ENCODE data around the gene SRPK2.
A peak's percentile ranks its signal among the peaks of the same experiment; 100 is the strongest.
"Not testable (repeated sequence)": the region's sequence is repeated elsewhere in the genome, so short reads cannot be mapped to it uniquely, and the experiment has no call there.

Gene SRPK2

DNA sequence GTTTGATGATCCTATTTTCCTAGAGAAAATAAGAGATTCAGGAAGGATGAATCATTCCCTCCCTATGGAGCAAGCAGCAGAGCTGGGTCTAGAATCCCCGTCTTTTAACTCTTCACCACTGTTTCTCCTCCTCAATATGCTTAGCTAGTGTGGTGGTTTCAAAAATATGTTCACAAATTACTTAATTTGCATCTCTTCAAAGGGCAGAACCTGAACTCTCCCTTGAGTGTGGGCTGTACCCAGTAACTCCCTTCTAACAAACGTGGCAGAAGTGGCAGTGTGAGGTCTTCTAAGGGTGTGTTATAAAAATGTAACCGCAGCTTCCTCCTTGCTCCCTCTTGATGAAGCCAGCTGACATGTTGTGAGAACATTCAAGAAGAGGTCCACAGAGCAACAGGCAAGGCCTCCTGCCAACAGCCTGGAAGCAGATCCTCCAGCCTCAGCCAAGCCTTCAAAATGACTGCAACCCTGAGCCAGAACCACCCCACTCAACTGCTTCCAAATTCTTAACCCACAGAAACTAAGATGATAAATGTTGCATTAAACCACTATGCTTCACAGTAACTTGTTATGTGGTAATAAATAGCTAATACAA lies 36.6 kb downstream of the SRPK2 start:
- H3K9me3 ChIP-seq (ENCODE audit: control insufficient read depth in 1 of 2, low read length in 2 of 2), result no peaks in the 10 kb centered on the region
- H3K27ac ChIP-seq (ENCODE audit: low read length), result peak overlapping the region; percentile 45
- no peak overlapping the region for H3K4me3 ChIP-seq (ENCODE audit: low read depth in 1 of 2, low read length in 2 of 2)
- peaks cover 21 to 23% of the 10 kb centered on the region in 2 donors for H3K4me1 ChIP-seq (ENCODE audit: control insufficient read depth in 1 of 2, insufficient read depth in 2 of 2, low read length in 2 of 2)
- H3K36me3 ChIP-seq (ENCODE audit: control insufficient read depth in 1 of 2, insufficient read depth in 2 of 2, low read length in 2 of 2), result no peaks in the 10 kb centered on the region
- H3K27me3 ChIP-seq (ENCODE audit: low read depth, low read length), result no peaks in the 10 kb centered on the region

DNA sequence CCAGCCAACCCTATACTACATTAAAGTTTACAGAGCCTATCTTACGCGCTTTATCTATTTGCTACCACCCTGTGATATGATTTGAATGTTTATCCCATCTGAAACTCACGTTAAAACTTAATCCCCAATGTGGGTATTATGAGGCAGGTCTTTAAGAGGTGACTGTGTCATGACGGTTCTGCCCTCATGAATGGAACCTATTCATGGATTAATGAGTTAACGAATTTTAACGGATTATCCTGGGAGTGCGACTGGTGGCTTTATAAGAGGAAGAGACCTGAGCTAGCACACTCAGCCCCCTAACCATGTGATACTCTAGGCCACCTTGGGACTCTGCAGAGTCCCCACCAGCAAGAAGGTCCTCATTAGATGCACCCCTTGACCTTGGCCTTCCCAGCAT lies 37.8 kb downstream of the SRPK2 start:
- no peak overlapping the region for H3K27ac ChIP-seq (ENCODE audit: low read length)
- H3K27me3 ChIP-seq (ENCODE audit: low read depth, low read length), result no peaks in the 10 kb centered on the region
- H3K9me3 ChIP-seq (ENCODE audit: control insufficient read depth in 1 of 2, low read length in 2 of 2), result no peaks in the 10 kb centered on the region
- no peak overlapping the region for H3K4me3 ChIP-seq (ENCODE audit: low read depth in 1 of 2, low read length in 2 of 2)
- H3K36me3 ChIP-seq (ENCODE audit: control insufficient read depth in 1 of 2, insufficient read depth in 2 of 2, low read length in 2 of 2), result no peaks in the 10 kb centered on the region
- peaks cover 21 to 30% of the 10 kb centered on the region in 2 donors for H3K4me1 ChIP-seq (ENCODE audit: control insufficient read depth in 1 of 2, insufficient read depth in 2 of 2, low read length in 2 of 2)

DNA sequence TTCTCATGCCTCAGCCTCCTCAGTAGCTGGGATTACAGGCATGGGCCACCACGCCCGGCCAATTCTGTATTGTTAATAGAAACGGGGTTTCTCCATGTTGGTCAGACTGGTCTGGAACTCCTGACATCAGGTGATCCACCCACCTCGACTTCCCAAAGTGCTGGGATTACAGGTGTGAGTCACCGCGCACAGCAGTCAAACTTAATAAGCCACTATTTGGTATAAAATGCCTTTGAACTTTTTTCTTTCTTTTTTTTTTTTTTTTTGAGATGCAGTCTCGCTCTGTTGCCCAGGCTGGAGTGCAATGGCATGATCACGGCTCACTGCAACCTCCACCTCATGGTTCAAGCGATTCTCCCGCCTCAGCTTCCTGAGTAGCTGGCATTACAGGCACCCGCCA lies 40.5 kb downstream of the SRPK2 start:
- not testable (repeated sequence) for H3K27me3 ChIP-seq (ENCODE audit: low read depth, low read length); H3K9me3 ChIP-seq (ENCODE audit: control insufficient read depth in 1 of 2, low read length in 2 of 2); H3K4me3 ChIP-seq (ENCODE audit: low read depth in 1 of 2, low read length in 2 of 2); H3K27ac ChIP-seq (ENCODE audit: low read length); H3K36me3 ChIP-seq (ENCODE audit: control insufficient read depth in 1 of 2, insufficient read depth in 2 of 2, low read length in 2 of 2)
- peaks cover 7 to 19% of the 10 kb centered on the region in 2 donors for H3K4me1 ChIP-seq (ENCODE audit: control insufficient read depth in 1 of 2, insufficient read depth in 2 of 2, low read length in 2 of 2)

DNA sequence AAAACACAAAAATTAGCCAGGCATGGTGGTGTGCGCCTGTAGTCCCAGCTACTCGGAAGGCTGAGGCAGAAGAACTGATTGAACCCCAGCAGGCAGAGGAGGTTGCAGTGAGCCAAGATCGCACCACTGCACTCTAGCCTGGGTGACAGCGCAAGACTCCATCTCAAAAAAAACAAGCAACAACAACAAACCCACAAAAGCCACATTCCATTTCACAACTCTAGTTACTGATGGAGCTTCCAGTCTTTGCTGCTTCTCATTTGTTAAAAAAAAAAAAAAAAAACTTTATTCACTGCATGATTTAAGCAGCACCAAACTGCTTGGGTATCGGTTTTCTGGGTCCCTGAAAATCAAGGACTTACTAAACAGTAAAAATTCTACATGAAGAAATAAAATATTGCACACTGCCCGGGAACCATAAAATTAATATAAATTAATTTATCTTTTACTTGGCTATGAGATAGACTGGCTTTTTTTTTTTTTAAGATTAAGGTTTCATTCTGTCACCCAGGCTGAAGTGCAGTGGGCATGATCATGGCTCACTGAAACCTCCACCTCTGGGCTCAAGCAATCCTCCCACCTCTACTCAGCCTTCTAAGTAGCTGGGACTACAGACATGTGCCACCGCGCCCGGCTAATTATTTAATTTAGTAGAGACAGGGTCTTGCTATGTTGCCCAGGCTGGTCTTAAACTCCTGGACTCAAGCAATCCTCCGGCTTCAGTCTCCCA lies 42.0 kb downstream of the SRPK2 start:
- H3K4me3 ChIP-seq (ENCODE audit: low read depth in 1 of 2, low read length in 2 of 2), result no peak overlapping the region
- no peaks in the 10 kb centered on the region for H3K9me3 ChIP-seq (ENCODE audit: control insufficient read depth in 1 of 2, low read length in 2 of 2)
- H3K27ac ChIP-seq (ENCODE audit: low read length), result no peak overlapping the region
- H3K36me3 ChIP-seq (ENCODE audit: control insufficient read depth in 1 of 2, insufficient read depth in 2 of 2, low read length in 2 of 2), result no peaks in the 10 kb centered on the region
- H3K27me3 ChIP-seq (ENCODE audit: low read depth, low read length), result no peaks in the 10 kb centered on the region
- peaks cover 0 to 12% of the 10 kb centered on the region in 2 donors for H3K4me1 ChIP-seq (ENCODE audit: control insufficient read depth in 1 of 2, insufficient read depth in 2 of 2, low read length in 2 of 2)

- Histone ChIP-seq H3K9me3 (ENCODE audit: control insufficient read depth in 1 of 2, low read length in 2 of 2) (no peaks in the 10 kb centered on the region), H3K4me1 (ENCODE audit: control insufficient read depth in 1 of 2, insufficient read depth in 2 of 2, low read length in 2 of 2) (peaks cover 0 to 7% of the 10 kb centered on the region in 2 donors), H3K27me3 (ENCODE audit: low read depth, low read length) (no peaks in the 10 kb centered on the region), H3K4me3 (ENCODE audit: low read depth in 1 of 2, low read length in 2 of 2) (no peak overlapping the region), H3K36me3 (ENCODE audit: control insufficient read depth in 1 of 2, insufficient read depth in 2 of 2, low read length in 2 of 2) (no peaks in the 10 kb centered on the region), H3K27ac (ENCODE audit: low read length) (no peak overlapping the region)
Observed at GRCh38 chr7:105346138-105346537, 42.6 kb downstream of the SRPK2 start.

DNA sequence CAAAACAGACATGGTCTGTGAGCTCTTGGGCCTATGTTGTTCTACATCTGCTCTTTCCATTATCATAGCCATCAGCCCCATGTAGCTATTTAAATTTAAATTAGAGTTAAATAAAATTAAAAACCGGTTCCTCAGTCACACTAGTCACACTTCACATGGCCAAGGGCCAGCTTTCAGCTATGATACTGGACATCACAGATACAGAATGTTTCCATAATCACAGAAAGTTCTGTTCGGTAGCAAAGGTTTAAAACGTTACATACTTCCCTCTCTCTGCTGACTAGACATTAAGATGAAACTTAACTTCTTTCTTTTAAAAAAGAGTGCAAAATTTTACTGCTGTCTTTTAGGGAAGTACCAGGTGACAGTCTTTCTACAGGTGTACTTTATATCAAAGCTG lies 43.0 kb downstream of the SRPK2 start:
- no peaks in the 10 kb centered on the region for H3K9me3 ChIP-seq (ENCODE audit: control insufficient read depth in 1 of 2, low read length in 2 of 2)

DNA sequence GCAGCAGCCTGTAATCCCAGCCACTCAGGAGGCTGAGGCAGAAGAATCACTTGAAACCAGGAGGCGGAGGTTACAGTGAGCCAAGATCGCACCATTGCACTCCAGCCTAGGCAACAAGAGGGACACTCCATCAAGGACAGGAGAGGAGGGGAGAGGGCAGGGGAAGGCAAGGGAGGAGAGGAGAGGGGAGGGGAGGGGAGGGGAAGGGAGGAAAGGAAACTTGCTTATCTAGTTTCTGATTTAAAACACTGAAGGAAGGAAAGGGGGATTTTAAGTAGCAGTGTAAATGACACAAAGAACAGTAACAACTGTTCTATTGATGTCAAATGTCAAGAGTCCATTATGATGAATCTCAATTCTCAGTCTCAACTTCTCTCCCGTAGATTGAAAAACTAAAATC lies 43.7 kb downstream of the SRPK2 start:
- Histone ChIP-seq H3K4me1 (ENCODE audit: control insufficient read depth in 1 of 2, insufficient read depth in 2 of 2, low read length in 2 of 2) (peaks cover 0 to 7% of the 10 kb centered on the region in 2 donors), H3K27me3 (ENCODE audit: low read depth, low read length) (no peaks in the 10 kb centered on the region), H3K4me3 (ENCODE audit: low read depth in 1 of 2, low read length in 2 of 2) (no peak overlapping the region), H3K36me3 (ENCODE audit: control insufficient read depth in 1 of 2, insufficient read depth in 2 of 2, low read length in 2 of 2) (no peaks in the 10 kb centered on the region), H3K9me3 (ENCODE audit: control insufficient read depth in 1 of 2, low read length in 2 of 2) (no peaks in the 10 kb centered on the region), H3K27ac (ENCODE audit: low read length) (no peak overlapping the region)

More for the DNA sequence above, 43.0 kb downstream of the SRPK2 start:
- no peaks in the 10 kb centered on the region for H3K36me3 ChIP-seq (ENCODE audit: control insufficient read depth in 1 of 2, insufficient read depth in 2 of 2, low read length in 2 of 2)
- H3K27ac ChIP-seq (ENCODE audit: low read length), result no peak overlapping the region
- H3K4me3 ChIP-seq (ENCODE audit: low read depth in 1 of 2, low read length in 2 of 2), result no peak overlapping the region
- H3K27me3 ChIP-seq (ENCODE audit: low read depth, low read length), result no peaks in the 10 kb centered on the region
- peaks cover 0 to 7% of the 10 kb centered on the region in 2 donors for H3K4me1 ChIP-seq (ENCODE audit: control insufficient read depth in 1 of 2, insufficient read depth in 2 of 2, low read length in 2 of 2)

DNA sequence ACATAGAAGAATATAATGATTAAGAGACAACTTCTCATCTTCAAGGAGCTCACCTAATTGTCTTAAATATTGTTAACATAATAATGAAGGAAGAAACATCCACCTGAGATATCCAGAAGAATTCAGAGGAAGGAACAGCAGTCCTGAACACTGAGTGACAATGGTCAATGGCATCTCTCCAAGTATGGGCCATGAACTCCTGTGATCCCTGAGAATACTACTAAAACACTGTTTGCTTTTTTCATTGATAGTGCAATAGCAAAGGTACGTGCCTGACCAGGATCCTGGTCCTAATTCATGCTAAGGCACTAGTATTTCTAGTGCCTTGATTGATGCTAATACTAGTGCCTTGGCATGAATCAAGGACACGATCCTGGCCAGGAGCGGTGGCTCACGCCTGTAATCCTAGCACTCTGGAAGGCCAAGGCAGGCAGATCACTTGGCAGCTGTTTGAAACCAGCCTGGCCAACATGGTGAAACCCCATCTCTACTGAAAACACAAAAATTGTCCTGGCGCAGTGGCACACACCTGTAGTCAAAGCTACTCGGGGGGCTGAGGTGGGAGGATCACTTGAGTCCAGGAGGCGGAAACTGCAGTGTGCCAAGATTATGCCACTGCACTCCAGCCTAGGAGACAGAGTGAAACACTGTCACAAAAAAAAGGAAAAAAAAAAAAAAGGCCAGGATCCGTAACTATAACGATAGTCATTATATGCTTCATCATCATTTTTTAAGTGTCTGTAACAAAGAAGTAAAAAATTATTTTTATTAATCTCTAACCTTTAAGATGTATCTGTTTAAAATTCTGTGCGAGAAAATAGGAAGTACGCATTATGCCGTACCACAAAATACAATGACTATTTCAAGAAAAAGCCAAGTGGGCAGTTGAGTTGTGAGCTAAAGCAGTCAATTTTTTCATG lies 49.1 kb downstream of the SRPK2 start:
- Histone ChIP-seq H3K27ac (ENCODE audit: low read length) (no peak overlapping the region), H3K4me3 (ENCODE audit: low read depth in 1 of 2, low read length in 2 of 2) (no peak overlapping the region), H3K4me1 (ENCODE audit: control insufficient read depth in 1 of 2, insufficient read depth in 2 of 2, low read length in 2 of 2) (peaks cover 0 to 5% of the 10 kb centered on the region in 2 donors), H3K36me3 (ENCODE audit: control insufficient read depth in 1 of 2, insufficient read depth in 2 of 2, low read length in 2 of 2) (no peaks in the 10 kb centered on the region), H3K27me3 (ENCODE audit: low read depth, low read length) (no peaks in the 10 kb centered on the region), H3K9me3 (ENCODE audit: control insufficient read depth in 1 of 2, low read length in 2 of 2) (no peaks in the 10 kb centered on the region)

DNA sequence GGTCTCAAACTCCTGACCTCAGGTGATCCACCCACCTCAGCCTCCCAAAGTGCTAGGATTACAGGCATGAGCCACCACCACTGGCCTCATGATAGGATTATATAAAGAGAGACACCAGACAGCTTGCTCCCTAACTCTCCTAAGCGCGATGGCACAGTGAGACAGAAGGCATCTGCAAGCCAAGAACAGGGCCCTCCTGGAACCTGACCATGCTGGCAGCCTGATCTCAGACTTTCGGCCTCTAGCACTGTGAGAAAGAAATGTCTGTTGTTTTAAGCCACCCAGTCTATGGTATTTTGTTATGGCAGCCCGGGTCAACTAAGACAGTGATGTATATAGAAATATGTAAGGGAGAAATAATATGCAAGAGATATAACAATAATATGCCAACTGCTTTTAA lies 51.2 kb downstream of the SRPK2 start:
- Histone ChIP-seq H3K4me3 (ENCODE audit: low read depth in 1 of 2, low read length in 2 of 2) (no peak overlapping the region), H3K36me3 (ENCODE audit: control insufficient read depth in 1 of 2, insufficient read depth in 2 of 2, low read length in 2 of 2) (no peaks in the 10 kb centered on the region), H3K27ac (ENCODE audit: low read length) (no peak overlapping the region), H3K27me3 (ENCODE audit: low read depth, low read length) (no peaks in the 10 kb centered on the region), H3K4me1 (ENCODE audit: control insufficient read depth in 1 of 2, insufficient read depth in 2 of 2, low read length in 2 of 2) (peaks cover 0 to 5% of the 10 kb centered on the region in 2 donors), H3K9me3 (ENCODE audit: control insufficient read depth in 1 of 2, low read length in 2 of 2) (no peaks in the 10 kb centered on the region)

- Histone ChIP-seq H3K4me1 (ENCODE audit: control insufficient read depth in 1 of 2, insufficient read depth in 2 of 2, low read length in 2 of 2) (peaks cover 0 to 5% of the 10 kb centered on the region in 2 donors), H3K27me3 (ENCODE audit: low read depth, low read length) (no peaks in the 10 kb centered on the region), H3K27ac (ENCODE audit: low read length) (no peak overlapping the region), H3K9me3 (ENCODE audit: control insufficient read depth in 1 of 2, low read length in 2 of 2) (no peaks in the 10 kb centered on the region), H3K4me3 (ENCODE audit: low read depth in 1 of 2, low read length in 2 of 2) (no peak overlapping the region), H3K36me3 (ENCODE audit: control insufficient read depth in 1 of 2, insufficient read depth in 2 of 2, low read length in 2 of 2) (no peaks in the 10 kb centered on the region)
Observed at GRCh38 chr7:105336009-105336408, 52.7 kb downstream of the SRPK2 start.

- not testable (repeated sequence) for H3K4me3 ChIP-seq (ENCODE audit: low read depth in 1 of 2, low read length in 2 of 2); H3K4me1 ChIP-seq (ENCODE audit: control insufficient read depth in 1 of 2, insufficient read depth in 2 of 2, low read length in 2 of 2); H3K9me3 ChIP-seq (ENCODE audit: control insufficient read depth in 1 of 2, low read length in 2 of 2); H3K27ac ChIP-seq (ENCODE audit: low read length); H3K27me3 ChIP-seq (ENCODE audit: low read depth, low read length); H3K36me3 ChIP-seq (ENCODE audit: control insufficient read depth in 1 of 2, insufficient read depth in 2 of 2, low read length in 2 of 2)
Observed at GRCh38 chr7:105332661-105333060, 56.1 kb downstream of the SRPK2 start.

Data from muscle layer of duodenum (tissue), 2 donors.